OCI-LY1 (cell line): ENCODE results near the gene MTIF3.
"Not testable (repeated sequence)": the region's sequence is repeated elsewhere in the genome, so short reads cannot be mapped to it uniquely, and the experiment has no call there.

Experiments
- H2AFZ ChIP-seq: fragments of 200-600 bp; sonication (generic), shearing (Covaris generic); 2 replicates; pipeline ENCODE4 v1.6.0; 2014; ENCODE audit warnings: antibody characterized with exemption, mild to moderate bottlenecking, low read length
- H3F3A ChIP-seq: fragments of 200-600 bp; sonication (generic), shearing (Covaris generic); 2 replicates; pipeline ENCODE4 v1.6.0; 2014; ENCODE audit warnings: mild to moderate bottlenecking, antibody characterized with exemption, low read length, moderate library complexity; ENCODE audit not compliant: insufficient read depth
- H3K27ac ChIP-seq: fragments of 200-600 bp; sonication (generic); 2 replicates; pipeline ENCODE4 v1.5.1; 2014; ENCODE audit warnings: low read length, mixed run types, mild to moderate bottlenecking, low read depth; ENCODE audit not compliant: poor library complexity, severe bottlenecking
- H3K27me3 ChIP-seq: fragments of 200-600 bp; sonication (generic); 2 replicates; pipeline ENCODE4 v1.6.0; 2014; ENCODE audit warnings: antibody characterized with exemption, mild to moderate bottlenecking, low read length, moderate library complexity; ENCODE audit not compliant: insufficient read depth
- H3K36me3 ChIP-seq: fragments of 200-600 bp; sonication (generic); 2 replicates; pipeline ENCODE4 v1.6.1; 2014; ENCODE audit warnings: mild to moderate bottlenecking, antibody characterized with exemption, low read length, moderate library complexity, mixed read lengths; ENCODE audit not compliant: insufficient read depth
- H3K4me1 ChIP-seq: fragments of 200-600 bp; sonication (generic); 2 replicates; pipeline ENCODE4 v1.5.1; 2014; ENCODE audit warnings: mild to moderate bottlenecking, low read length, moderate library complexity; ENCODE audit not compliant: insufficient read depth, severe bottlenecking
- H3K4me2 ChIP-seq: fragments of 200-600 bp; sonication (generic), shearing (Covaris generic); 2 replicates; pipeline ENCODE4 v1.6.1; 2014; ENCODE audit warnings: low read length
- H3K4me3 ChIP-seq: fragments of 200-600 bp; sonication (generic); 2 replicates; pipeline ENCODE4 v1.5.1; 2014; ENCODE audit warnings: low read length, low read depth, mild to moderate bottlenecking, mixed read lengths; ENCODE audit not compliant: poor library complexity, severe bottlenecking
- H3K79me2 ChIP-seq: fragments of 200-600 bp; shearing (Covaris generic); 2 replicates; pipeline ENCODE4 v1.6.1; 2016; ENCODE audit warnings: mixed run types, low read length, mixed read lengths; ENCODE audit not compliant: insufficient read depth
- H3K9ac ChIP-seq: fragments of 200-600 bp; sonication (generic), shearing (Covaris generic); 2 replicates; pipeline ENCODE4 v1.6.1; 2014; ENCODE audit warnings: mild to moderate bottlenecking, low read length, mixed read lengths
- H3K9me2 ChIP-seq: fragments of 200-600 bp; sonication (generic), shearing (Covaris generic); 2 replicates; pipeline ENCODE4 v1.6.1; 2014; ENCODE audit warnings: low read depth, mild to moderate bottlenecking, low read length, mixed read lengths
- H3K9me3 ChIP-seq: fragments of 200-600 bp; shearing (Covaris generic); 2 replicates; pipeline ENCODE4 v1.6.1; 2014; ENCODE audit warnings: low read length, mixed read lengths
- H4K20me1 ChIP-seq: fragments of 200-600 bp; sonication (generic), shearing (Covaris generic); 2 replicates; pipeline ENCODE4 v1.6.0; 2016; ENCODE audit warnings: mild to moderate bottlenecking, low read length; ENCODE audit not compliant: insufficient read depth
- CTCF ChIP-seq: fragments of 200-600 bp; sonication (generic), shearing (Covaris generic); IDR thresholded peaks from 2 replicates; pipeline ENCODE4 v1.5.1; 2017; ENCODE audit warnings: mild to moderate bottlenecking, antibody characterized with exemption, low read length, moderate library complexity, mixed read lengths
- EZH2 ChIP-seq: fragments of 200-600 bp; sonication (generic), shearing (Covaris generic); IDR thresholded peaks from 2 replicates; pipeline ENCODE4 v1.8.0; 2017; ENCODE audit warnings: borderline replicate concordance, mixed run types, mild to moderate bottlenecking, antibody characterized with exemption, low read length, moderate library complexity, mixed read lengths

MTIF3 gene

GRCh38 chr13:27401210-27401609, 49.2 kb downstream of the MTIF3 start:
- H3K9me3 ChIP-seq: no peaks in the 10 kb centered on the region
- TF ChIP-seq CTCF (no peak), EZH2 (no peak)
- H3K9me2 ChIP-seq: no peaks in the 10 kb centered on the region
- H3F3A ChIP-seq: no peaks in the 10 kb centered on the region
- peaks cover 5% of the 10 kb centered on the region for H3K4me1 ChIP-seq
- no peaks in the 10 kb centered on the region for H3K79me2 ChIP-seq
- no peak overlapping the region for H3K4me2 ChIP-seq
- H3K27me3 ChIP-seq: no peaks in the 10 kb centered on the region; the same call in 1 of the 2 replicates
- no peaks in the 10 kb centered on the region for H3K36me3 ChIP-seq
- no peak overlapping the region for H3K27ac ChIP-seq
- no peak overlapping the region for H3K9ac ChIP-seq
- H3K4me3 ChIP-seq: no peak overlapping the region
- H2AFZ ChIP-seq: no peak overlapping the region
- no peaks in the 10 kb centered on the region for H4K20me1 ChIP-seq

GRCh38 chr13:27400405-27400804, 50.0 kb downstream of the MTIF3 start:
- H3K9me3 ChIP-seq, H3K36me3 ChIP-seq, H2AFZ ChIP-seq, H3K27ac ChIP-seq, H4K20me1 ChIP-seq, H3K9ac ChIP-seq, H3K4me1 ChIP-seq, H3K4me2 ChIP-seq, H3K9me2 ChIP-seq, H3F3A ChIP-seq, H3K4me3 ChIP-seq, H3K79me2 ChIP-seq, H3K27me3 ChIP-seq: not testable (repeated sequence)

GRCh38 chr13:27398360-27398759, 52.0 kb downstream of the MTIF3 start:
- Histone ChIP-seq H3F3A (no peaks in the 10 kb centered on the region), H3K9me3 (no peaks in the 10 kb centered on the region), H3K27me3 (no peaks in the 10 kb centered on the region; the same call in 1 of the 2 replicates), H2AFZ (no peak overlapping the region), H3K79me2 (no peaks in the 10 kb centered on the region), H3K36me3 (no peaks in the 10 kb centered on the region), H3K4me3 (no peak overlapping the region), H3K4me2 (no peak overlapping the region), H3K9me2 (no peaks in the 10 kb centered on the region), H3K27ac (no peak overlapping the region), H3K4me1 (peaks cover 5% of the 10 kb centered on the region), H3K9ac (no peak overlapping the region), H4K20me1 (no peaks in the 10 kb centered on the region)
- no peak for TF ChIP-seq EZH2
- TF ChIP-seq CTCF: no peak

GRCh38 chr13:27396252-27396846, 54.0 kb downstream of the MTIF3 start:
- Histone ChIP-seq H2AFZ (no peak overlapping the region), H3K9me3 (no peaks in the 10 kb centered on the region), H3K27me3 (no peaks in the 10 kb centered on the region; the same call in none of the 2 replicates), H3K9me2 (no peaks in the 10 kb centered on the region), H3K79me2 (no peaks in the 10 kb centered on the region), H3K36me3 (no peaks in the 10 kb centered on the region), H3F3A (no peaks in the 10 kb centered on the region), H3K4me1 (peaks cover 4% of the 10 kb centered on the region), H3K4me3 (no peak overlapping the region), H3K9ac (no peak overlapping the region), H3K27ac (no peak overlapping the region), H3K4me2 (no peak overlapping the region), H4K20me1 (no peaks in the 10 kb centered on the region)
- TF ChIP-seq EZH2 (no peak), CTCF (no peak)
